Liver (tissue), 3 donors: Measurements from ENCODE around the gene ASAP2.

Experiments used
- ATF3 ChIP-seq: IDR thresholded peaks from 2 replicates; pipeline ENCODE4 v1.6.1; 2016; ENCODE audit warnings: antibody characterized with exemption
- CTCF ChIP-seq: fragments of 150-350 bp; IDR thresholded peaks from 2 replicates; pipeline ENCODE4 v1.5.1; 2017; ENCODE audit warnings: improper control_type of control experiment, low read depth, low read length; ENCODE audit not compliant: missing input control
- FOXA1 ChIP-seq: IDR thresholded peaks from 2 replicates; pipeline ENCODE4 v1.6.1; 2016; ENCODE audit warnings: antibody characterized with exemption
- GABPA ChIP-seq, 2 donors: IDR thresholded peaks in 1 of 2; conservative IDR thresholded peaks in 1 of 2; 2 replicates each; pipeline ENCODE4 v1.6.1; 2016; ENCODE audit warnings: antibody characterized with exemption in 2 of 2, mild to moderate bottlenecking in 1 of 2, moderate library complexity in 1 of 2
- NR2F2 ChIP-seq: IDR thresholded peaks from 2 replicates; pipeline ENCODE4 v1.6.1; 2016; ENCODE audit warnings: antibody characterized with exemption
- RAD21 ChIP-seq, 2 donors: IDR thresholded peaks; 2 replicates each; pipeline ENCODE4 v1.6.1; 2016; ENCODE audit warnings: antibody characterized with exemption in 2 of 2, mild to moderate bottlenecking in 2 of 2
- REST ChIP-seq: IDR thresholded peaks from 2 replicates; pipeline ENCODE4 v1.6.1; 2016; ENCODE audit warnings: antibody characterized with exemption, mild to moderate bottlenecking
- SP1 ChIP-seq: IDR thresholded peaks from 2 replicates; pipeline ENCODE4 v1.6.1; 2018; ENCODE audit warnings: antibody characterized with exemption, mild to moderate bottlenecking
- YY1 ChIP-seq: IDR thresholded peaks from 2 replicates; pipeline ENCODE4 v1.6.1; 2016; ENCODE audit warnings: antibody characterized with exemption, mild to moderate bottlenecking
- ZBTB33 ChIP-seq: IDR thresholded peaks from 2 replicates; pipeline ENCODE4 v1.6.1; 2016; ENCODE audit warnings: antibody characterized with exemption
- donor health status: healthy.
- donor health status: healthy.

DNA sequence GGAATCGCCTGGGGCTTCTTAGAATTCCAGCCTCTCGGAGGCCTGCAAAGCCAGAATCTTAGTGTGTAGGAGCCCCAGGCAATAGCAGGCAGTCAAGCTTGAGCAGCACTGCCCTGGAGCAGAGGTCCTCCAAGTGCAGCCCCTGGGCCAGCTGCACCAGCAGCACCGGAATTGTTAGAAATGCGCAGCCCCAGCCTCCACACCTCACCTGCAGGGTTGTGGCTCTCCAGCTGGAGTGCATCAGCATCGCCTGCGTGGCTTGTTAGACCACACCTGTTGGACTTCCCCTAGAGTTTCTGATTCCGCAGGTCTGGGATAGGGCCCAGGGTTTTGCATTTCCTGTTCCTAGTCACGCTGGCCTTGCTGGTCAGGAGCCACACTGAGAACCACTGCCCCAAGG, 100.3 kb downstream of the ASAP2 start:
- TF ChIP-seq CTCF (no peak), ATF3 (no peak), GABPA (IDR thresholded peaks at IDR 0.05 in 1 of 2, conservative IDR thresholded peaks at IDR 0.05 in 1 of 2) (no peak), RAD21 (IDR thresholded peaks at IDR 0.05) (no peak), NR2F2 (no peak), REST (no peak), SP1 (no peak), YY1 (no peak), ZBTB33 (no peak), FOXA1 (no peak)
